NCI-H2196 treated with DMSO at 0.1 percent for 48 hours (cell line): ENCODE measurements around the gene MYLK.
A peak's percentile ranks its signal among the peaks of the same experiment; 100 is the strongest.
"Not testable (repeated sequence)": the region's sequence is repeated elsewhere in the genome, so short reads cannot be mapped to it uniquely, and the experiment has no call there.

Source experiments
- DNase-seq: peaks from one replicate; lab custom pipeline; 2025; ENCODE audit not compliant: unreplicated experiment; lab: John Stamatoyannopoulos, UW

Gene MYLK

DNA sequence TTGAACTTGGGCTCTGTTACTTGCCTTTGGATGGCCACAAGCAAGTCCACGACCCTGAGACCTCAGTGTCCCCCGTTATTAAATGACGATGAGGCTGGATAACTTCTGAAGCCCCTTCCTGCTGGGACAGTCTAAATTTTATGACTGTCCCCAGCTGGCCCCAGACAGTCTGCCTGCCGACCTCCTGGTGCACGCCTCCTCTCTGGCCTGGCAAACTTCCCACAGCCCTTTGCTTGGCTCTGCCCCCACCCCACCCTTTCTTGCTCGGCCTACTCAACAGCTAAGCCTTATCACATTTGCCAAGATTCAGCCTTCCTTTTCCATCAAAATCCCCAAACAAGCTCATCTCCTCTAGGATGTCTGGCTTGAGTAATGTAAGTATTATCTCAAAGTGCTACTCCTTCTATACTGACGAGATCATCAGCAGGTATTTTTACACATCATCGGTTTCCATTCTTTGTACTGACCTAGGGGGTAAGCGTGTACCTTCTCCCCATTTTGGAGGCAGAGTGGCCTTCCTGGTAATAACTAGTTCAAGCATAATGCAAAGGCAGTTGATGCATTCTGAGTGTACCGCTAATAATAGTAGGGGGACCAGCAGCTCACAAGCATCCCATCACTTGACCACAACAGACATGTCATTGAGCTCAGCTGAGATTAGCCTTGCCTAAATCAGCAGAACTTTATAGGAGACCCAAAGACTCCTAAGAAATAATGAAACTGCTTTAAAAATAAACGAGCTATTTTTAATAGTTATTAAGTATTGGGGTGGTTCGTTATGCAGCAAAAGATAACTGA lies 178.4 kb downstream of the MYLK start:
- no peak for DNase-seq

DNA sequence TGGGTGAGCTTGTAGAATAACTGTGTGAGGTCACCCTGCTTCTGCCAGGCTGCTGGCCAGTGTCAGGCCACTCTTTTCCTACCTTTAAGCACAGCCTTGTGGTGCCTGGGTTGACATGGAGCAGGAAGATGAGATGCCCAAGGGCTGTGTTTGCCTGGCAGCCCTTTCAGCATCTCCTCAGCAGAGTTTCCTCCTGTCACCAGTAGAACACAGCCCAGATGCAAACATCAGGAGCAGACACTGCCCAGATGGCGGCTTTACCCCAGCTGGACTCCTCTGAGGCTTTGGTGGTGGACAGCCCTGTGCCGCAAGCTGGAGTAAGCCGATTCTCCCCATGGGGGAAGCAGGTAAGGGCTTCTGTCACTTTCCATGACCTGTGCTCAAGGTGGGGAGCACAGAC lies 180.5 kb downstream of the MYLK start:
- not testable (repeated sequence) for DNase-seq

DNA sequence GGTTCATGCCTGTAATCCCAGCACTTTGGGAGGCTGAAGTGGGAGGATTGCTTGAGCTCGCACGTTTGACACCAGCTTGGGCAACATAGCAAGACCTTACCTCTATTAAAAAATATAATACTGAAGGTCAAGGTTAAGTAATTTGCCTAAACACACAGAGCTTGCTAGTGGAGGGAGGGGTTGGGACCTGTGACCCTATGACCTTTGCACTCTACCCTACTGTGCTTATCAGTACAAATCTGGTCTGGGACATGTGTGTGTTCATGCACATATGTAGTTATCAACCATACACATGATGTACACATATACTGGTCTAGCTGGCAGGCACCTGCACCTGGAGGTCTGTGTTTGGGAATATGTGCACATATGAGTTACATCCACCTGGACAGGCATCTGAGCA lies 181.4 kb downstream of the MYLK start:
- DNase-seq = no peak

DNA sequence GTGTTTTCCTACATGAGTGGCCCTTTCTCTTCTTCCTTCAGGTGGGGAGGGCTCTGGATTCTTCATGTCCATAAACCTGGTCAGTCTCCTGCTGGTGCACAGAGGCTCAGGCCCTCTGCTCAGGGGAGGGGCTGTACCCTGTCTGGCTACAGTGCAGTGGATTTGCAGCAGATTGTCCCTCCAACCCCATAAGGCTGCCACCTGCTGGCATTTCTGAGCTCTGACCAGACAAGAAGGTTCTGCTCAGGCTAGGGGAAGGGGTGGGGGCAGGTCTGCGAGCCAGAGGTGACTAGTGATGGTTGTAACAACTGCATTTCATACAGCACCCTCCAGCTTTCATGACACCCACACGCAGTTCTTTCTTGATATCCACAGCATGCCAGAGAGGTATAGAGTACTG lies 182.1 kb downstream of the MYLK start:
- DNase-seq = peak; percentile 28

DNA sequence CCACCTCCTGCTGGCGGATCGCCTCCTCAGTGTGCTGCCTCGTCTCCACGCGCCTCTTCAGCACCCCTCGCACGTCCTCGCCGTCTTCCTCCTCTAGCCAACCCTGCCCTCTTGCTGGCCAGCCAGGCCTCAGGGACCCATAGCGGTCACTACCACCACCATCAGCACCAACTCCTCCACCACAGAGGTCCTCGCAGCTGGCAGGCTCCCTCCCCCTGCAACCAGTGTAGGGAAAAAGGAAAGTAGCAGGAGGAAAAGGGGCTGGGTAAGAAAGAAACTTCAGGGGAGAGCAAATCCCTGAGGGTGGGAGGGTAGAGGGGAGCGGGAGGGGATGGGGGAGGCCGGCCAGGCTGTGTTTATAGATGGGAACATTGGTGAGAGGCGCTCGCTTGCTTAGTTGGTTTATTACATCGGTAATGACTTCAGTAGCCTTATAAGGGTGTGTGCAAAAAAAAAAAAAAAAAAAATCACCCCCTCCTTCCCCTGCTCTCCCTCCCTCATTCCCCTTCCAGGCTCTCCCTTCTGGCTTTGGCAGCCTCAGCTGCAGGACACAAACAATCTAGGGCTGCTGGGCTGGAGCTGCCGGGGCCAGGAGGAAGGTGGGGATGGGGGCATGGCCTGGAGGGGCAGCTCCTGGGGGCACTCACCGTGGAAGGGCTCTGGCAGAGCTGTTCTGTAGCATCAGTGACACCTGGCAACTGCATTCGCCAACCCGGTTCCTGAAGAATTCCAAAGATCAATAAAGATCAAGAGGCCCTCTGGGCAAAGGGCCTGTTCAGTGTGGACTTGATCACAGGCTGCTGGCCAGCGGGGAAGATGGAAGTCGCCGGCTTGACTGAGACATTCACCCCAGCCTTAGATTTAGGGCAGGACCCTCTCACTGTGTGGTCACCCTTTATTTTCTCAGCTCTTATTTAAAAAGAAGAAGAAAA lies 183.1 kb downstream of the MYLK start:
- no peak for DNase-seq

DNA sequence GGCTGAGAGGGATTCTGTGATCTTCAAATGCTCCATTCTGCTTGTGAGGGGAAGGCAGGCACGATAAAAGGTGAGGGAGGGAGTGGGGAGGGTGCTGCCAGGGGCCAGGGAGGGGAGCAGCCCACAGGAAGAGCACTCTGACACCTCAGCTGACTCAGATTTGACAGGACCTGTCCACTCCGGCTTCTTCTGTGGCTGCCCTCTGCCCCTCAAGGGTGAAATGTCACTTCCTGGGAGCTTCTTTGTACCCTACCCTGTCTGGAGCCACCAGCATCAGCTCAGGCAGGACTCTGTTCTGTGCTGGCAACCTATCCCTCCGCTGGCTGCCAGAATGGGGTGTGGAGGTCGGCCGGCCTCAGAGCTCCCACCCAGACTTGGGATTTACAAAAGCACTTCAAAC lies 185.3 kb downstream of the MYLK start:
- no peak for DNase-seq

DNA sequence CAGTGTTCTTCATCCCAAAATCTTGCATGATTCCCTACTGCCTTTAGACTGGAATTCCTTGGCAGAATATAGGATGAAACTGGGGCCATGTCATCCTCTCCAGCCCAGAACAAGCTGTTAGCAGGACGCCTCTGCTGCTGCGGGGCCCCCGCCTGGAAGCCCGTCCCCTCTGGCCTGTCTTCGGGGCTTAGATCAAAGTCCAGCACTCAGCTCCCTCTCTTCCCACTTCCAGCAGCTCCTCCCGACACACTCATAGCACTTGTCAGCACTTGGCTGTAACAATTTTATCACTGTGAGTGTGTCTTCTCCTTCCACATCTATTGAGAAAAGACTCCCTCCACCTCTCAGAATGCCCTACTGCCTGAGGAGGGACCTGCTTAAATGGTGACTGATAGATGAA lies 187.3 kb downstream of the MYLK start:
- DNase-seq = no peak

DNA sequence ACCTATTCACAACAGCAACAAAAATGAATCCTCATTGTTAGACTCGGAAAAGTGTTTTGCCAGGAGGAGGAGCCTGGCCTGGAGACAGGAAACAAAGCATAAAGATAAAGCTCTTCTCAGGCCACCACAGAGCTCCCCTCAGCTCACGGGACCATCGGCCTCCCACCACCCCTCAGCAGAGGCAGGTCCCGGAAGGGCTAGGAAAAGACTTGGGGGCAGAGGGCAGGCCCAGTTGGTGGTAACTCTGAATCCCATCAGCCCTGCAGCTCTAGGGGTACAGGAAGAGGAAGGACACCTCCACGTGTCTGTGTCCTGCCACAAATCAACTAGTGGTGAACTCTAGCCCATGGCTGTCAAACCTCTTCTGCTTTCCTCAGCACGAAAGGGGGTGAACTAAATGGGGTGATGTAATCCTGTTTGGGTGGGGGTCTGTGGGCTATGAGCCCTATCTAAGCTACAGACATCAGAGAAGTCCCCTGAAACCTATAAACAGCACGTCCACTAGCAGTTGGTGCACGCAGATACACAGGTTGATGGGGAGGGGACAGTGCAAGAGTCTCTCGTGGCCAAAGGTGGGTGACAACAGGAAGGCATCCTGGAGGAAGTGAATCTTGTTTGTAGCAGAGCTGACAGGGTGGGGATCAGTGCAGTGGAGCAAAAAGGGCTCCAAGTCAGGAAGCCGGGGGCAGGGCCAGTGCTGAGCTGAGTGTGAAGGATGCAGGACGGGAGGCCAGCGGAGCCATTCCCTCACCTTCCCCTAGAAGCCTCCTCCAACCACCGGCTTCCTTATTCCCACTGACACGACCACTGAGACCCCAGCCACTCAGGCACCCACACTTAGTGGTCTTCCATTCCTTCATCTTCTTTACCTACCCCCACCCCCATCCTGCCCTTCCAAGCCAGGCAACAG lies 188.1 kb downstream of the MYLK start:
- no peak for DNase-seq

DNA sequence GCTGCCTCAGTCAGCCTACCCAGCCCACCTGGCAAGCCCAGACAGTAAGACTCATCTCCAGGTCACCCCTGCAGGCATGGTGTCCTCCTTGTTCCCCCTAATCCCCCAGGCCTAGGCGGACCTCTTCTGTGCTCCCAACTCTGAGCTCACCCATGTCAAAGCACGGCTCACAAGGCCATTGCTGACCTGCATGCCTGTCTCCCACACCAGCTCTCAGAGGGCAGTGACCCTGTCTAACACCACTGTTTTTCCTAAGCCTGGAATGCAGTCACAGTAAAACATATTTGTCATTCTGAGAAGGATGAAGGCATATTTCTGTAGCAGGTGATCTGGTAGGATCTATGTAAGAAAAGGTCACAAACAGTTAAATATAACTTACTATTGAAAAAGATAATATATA lies 189.0 kb downstream of the MYLK start:
- DNase-seq = no peak

DNA sequence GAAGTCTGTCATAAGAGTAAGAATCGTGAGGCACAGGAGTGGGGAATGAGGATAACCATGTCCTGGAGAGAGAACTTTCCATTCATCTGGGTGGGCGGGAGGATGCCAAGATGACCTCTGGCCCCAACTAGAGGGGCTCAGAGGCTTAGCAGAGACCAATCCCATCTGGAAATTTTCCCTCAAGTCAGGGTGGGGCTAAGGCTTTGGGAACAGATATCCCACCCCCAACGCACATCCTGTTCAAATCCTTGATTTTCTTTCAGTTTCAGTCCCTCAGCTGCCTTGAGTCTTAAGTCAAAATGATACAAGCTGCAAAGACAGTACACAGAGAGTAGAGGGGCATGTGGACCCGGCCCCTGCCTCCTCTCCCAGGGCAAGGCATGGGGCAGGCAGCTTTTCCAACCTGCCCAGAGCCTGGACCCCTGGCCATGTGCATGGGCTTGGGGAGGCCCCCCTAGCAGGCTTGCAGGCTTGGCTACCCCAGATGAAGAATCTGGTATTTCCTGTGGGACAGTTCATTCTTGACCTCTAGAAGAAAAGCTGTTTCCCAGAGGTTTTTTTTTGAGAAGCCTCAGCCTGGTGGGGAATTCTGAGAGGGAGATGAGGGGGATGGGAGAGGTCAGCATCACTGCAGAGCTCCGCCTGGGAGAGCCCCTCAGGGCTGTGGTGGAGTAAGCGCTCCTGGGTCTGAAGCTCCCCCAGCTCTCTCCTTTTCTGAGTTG lies 189.6 kb downstream of the MYLK start:
- no peak for DNase-seq

DNA sequence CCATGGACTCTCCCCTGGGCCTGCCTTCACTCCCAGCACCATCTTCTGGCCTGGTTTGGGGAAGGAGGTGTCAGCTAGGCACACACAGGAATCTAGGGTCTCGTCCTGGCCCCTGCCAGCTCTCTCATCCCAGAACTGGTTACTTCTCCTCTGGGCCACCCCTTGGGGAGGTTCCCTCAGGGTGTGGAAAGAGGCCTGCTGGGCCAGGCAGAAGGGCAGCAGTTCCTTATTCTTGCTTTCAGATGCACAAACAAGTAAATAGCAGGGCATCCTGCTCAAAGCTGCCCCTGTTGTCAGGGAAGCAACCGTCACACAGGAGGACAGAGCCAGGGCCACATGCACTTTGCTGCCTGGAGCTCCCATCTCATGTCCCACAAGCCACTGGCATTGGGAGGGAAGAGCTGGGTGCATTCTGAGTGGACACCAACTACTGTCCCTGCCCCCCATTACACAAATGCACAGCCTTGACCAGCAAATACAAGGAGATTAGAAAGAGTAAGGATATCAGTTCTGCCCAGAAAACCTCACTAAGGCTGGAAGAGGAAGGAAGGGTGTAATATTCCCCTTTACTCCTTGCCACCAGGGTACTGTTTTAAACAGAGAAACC lies 190.4 kb downstream of the MYLK start:
- DNase-seq = no peak

DNA sequence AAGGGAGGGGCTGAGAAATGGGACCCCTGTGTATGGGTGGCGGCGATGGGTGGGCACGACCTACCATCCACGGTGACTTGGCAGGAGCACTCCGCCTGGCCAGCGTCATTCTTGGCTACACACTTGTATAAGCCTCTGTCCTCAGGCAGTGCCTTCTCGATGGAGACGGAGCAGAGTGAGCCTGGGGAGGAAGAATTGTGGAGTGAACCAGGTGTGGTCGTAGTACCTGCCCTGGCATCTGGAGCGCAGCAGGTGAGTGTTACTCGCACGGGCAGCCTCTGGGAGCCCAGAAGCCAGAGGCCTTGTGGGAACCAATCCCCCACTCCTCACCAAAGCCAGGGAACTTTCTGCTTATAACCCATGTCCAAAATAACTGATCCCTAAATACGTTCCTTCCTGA lies 191.5 kb downstream of the MYLK start:
- DNase-seq = no peak

DNA sequence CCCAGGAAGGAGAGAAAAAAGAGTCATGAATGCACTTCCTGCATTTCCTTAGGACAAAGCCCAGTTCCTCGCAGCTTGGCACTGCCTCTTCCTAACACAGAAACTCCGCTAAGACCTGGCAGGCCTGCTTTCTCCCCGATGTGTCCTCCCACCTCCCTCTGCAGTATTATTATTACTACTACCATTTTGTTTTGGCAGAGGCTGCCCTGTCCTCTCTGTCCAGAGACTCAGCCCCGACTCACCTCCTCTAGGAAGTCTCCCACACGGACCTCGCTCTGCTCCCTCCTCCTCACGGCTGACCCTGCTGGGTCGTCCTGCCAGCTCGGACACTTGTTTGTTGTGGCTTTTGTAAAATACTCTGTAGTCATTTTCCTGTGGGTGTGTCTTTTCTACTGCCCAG lies 192.1 kb downstream of the MYLK start:
- no peak for DNase-seq

DNA sequence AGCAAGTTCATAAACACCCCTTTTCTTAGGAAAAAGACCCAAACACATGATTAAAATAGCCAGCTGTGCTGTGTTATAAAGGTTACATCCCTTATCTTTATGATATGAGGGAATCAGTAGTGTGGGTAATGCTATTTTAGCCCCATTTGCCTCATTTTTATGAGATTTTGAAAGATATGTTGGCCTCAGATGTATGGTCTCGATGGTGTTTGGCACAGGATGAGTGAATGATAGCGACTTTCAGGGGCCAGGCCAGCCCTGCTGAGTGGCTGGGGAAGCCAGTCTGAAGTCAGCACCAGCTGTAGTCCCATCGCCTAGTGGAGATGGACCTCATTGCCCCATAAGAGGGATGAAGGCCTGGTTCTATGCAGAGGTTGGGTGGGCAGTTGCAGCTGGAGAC lies 194.3 kb downstream of the MYLK start:
- DNase-seq = no peak

DNA sequence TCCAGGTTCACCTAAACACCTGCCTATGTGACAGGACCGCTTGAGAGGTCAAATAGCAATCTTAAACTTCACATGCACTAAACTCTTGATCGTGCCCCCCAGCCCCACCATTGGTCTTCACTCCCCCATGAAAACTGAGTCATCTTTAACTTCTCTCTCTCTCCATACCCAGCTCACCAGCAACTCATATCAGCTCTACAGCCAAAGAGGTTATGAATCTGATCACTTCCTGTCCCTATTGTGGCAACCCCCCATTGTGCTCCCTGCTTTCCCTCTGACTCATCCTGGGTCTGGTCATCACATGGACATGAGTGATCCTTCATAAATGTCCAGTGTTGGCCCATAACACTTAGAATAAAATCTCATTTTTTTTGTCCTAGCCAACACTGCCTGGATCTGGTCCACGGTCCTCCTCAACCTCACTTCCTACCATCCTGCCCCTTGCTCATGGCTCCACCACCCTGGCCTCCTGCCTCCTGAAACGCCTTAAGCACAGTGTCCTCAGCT lies 195.8 kb downstream of the MYLK start:
- DNase-seq = no peak

DNA sequence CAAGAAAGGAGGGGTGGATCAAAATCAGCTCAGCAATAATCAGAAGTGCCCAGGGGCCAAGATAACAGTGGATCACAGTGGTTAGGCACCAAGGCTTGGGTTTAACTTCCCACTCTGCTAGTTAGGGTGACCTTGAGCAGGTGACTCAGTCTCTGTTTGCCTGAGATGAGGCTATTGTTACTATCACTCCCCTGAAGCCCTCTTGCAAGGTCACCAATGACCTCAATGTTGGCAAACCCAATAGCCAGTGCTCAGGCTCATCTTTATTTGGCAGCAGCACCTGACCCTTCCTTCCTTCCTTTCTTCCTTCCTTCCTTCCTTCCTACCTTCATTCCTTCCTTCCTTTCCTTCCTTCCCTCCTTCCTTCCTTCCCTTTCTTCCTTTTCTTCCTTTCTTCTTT lies 196.8 kb downstream of the MYLK start:
- no peak for DNase-seq

DNA sequence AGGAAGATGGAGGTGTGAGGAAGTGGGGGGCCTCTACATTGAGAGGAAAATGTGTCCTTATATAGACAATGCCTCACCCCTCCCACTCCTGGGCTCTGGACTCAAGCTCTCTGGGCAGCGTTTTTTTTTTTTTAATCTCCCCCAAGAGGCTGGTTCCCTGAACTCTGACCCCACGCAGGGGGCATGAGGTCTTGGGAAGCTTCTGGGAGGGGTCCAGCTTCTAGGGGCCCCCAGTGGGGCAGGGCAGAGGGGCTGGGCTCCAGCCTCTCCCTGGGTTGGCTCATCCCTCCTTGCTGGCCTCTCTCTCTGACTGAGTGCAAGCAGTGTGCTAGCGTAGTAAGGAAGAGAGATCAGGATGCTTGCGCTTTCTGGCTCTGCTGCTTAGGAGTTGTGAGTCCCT lies 197.9 kb downstream of the MYLK start:
- DNase-seq = no peak

DNA sequence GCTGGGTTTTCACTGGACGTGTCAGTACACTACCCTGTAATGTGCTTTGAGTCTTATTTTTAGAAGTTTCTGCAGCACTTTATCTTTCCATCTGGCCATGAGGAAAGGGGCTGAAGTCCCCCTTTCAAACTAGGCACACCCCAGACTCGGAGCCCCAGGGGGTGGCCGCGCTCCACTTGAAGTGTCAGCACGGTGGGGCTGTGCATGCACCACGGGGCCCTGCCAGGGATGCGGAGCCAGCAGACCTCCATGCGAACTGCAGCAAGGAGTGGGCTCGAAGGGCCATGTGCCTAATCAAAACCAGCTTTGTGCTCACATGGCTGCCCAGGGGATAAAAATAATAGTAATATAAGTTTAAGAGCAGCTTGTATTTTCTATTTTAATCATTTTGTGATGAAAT lies 198.4 kb downstream of the MYLK start:
- DNase-seq = no peak

DNA sequence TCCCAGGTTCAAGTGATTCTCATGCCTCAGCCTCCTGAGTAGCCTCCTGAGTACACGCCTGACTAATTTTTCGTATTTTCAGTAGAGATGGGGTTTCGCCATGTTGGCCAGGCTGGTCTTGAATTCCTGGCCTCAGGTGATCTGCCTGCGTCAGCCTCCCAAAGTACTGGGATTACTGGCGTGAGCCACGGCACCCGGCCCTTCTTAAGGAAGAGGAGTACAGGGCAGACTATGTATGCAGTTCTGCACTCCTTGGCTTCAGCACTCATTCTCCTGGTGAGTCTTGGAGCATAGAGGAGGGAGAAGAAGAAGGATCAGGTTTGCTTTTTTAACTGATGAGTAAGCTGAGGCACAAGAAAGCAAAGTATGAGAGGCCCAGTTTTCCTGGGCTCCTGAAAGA lies 199.5 kb downstream of the MYLK start:
- DNase-seq = no peak

DNA sequence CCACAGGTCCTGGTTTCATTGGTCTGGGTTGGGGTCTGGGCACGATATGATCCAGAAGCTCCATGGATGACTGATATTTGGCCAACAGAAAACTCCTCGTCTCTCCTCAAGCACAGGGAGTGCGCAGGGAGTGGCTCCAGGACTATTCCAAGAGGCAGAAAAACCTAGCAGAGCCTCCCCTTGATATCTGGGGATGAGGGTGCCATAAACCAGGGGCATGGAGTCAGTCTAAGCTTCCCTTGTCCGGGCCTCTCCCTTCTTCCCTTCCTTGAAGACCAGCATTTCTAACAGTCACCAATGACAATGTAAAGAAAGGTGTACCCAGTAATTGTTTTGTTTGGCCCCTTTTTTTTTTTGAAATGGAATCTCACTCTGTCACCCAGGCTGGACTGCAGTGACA lies 199.9 kb downstream of the MYLK start:
- DNase-seq = no peak
